SK-N-SH treated with all-trans-retinoic acid at 6 μM for 48 hours (cell line): ENCODE results near the gene TXLNA.

Source experiments
- ATAC-seq: fragments of 200-7000 bp; cut with Tn5 transposase; 3 replicates; pipeline ENCODE4 v1.9.1; 2020; ENCODE audit warnings: mild to moderate bottlenecking, moderate library complexity
- ARNTL ChIP-seq: fragments of 450-650 bp; formaldehyde crosslinking; IDR thresholded peaks from 2 replicates; pipeline ENCODE4 v1.5.0; 2020; ENCODE audit warnings: low read depth, mild to moderate bottlenecking, moderate library complexity, borderline replicate concordance
- BACH2 ChIP-seq: fragments of 250-450 bp; sonication (Bioruptor Pico); IDR thresholded peaks from 2 replicates; pipeline ENCODE4 v1.9.0; 2021; ENCODE audit warnings: mild to moderate bottlenecking, borderline replicate concordance
- CSDC2 ChIP-seq: fragments of 250-450 bp; sonication (Bioruptor Pico); IDR thresholded peaks from 2 replicates; pipeline ENCODE4 v1.5.0; 2020; ENCODE audit warnings: mild to moderate bottlenecking, moderate library complexity
- ESRRG ChIP-seq: fragments of 250-450 bp; sonication (Bioruptor Pico); IDR thresholded peaks from 2 replicates; pipeline ENCODE4 v1.6.1; 2021; ENCODE audit warnings: mild to moderate bottlenecking
- GLIS3 ChIP-seq: fragments of 250-450 bp; sonication (Bioruptor Pico); IDR thresholded peaks from 2 replicates; pipeline ENCODE4 v1.5.0; 2020; ENCODE audit warnings: mild to moderate bottlenecking, moderate library complexity
- OSR1 ChIP-seq: fragments of 250-450 bp; sonication (Bioruptor Pico); IDR thresholded peaks from 2 replicates; pipeline ENCODE4 v1.8.0; 2022; ENCODE audit warnings: moderate library complexity, mild to moderate bottlenecking, inconsistent platforms
- PPARA ChIP-seq: fragments of 250-450 bp; sonication (Bioruptor Pico); IDR thresholded peaks from 2 replicates; pipeline ENCODE4 v1.5.0; 2020; ENCODE audit warnings: mild to moderate bottlenecking, borderline replicate concordance
- RARB ChIP-seq: fragments of 250-450 bp; sonication (Bioruptor Pico); IDR thresholded peaks from 2 replicates; pipeline ENCODE4 v1.8.0; 2021; ENCODE audit warnings: mild to moderate bottlenecking, moderate library complexity
- SNAI2 ChIP-seq: fragments of 250-450 bp; sonication (Bioruptor Pico); IDR thresholded peaks from 2 replicates; pipeline ENCODE4 v1.5.0; 2020; ENCODE audit warnings: mild to moderate bottlenecking, moderate library complexity
- TCF4 ChIP-seq: fragments of 250-450 bp; sonication (Bioruptor Pico); IDR thresholded peaks from 2 replicates; pipeline ENCODE4 v1.8.0; 2021; ENCODE audit warnings: mild to moderate bottlenecking, moderate library complexity, borderline replicate concordance
- TOX ChIP-seq: fragments of 250-450 bp; sonication (Bioruptor Pico); IDR thresholded peaks from 2 replicates; pipeline ENCODE4 v1.8.0; 2021; ENCODE audit warnings: mild to moderate bottlenecking, moderate library complexity, borderline replicate concordance
- ZC3H10 ChIP-seq: fragments of 250-450 bp; sonication (Bioruptor Pico); IDR thresholded peaks from 2 replicates; pipeline ENCODE4 v1.5.1; 2021; ENCODE audit warnings: mild to moderate bottlenecking, moderate library complexity
- ZFP3 ChIP-seq: fragments of 250-450 bp; sonication (Bioruptor Pico); IDR thresholded peaks from 2 replicates; pipeline ENCODE4 v1.5.0; 2020; ENCODE audit warnings: mild to moderate bottlenecking, moderate library complexity
- ZFP30 ChIP-seq: fragments of 450-650 bp; formaldehyde crosslinking; IDR thresholded peaks from 2 replicates; pipeline ENCODE4 v1.5.0; 2022; ENCODE audit warnings: mild to moderate bottlenecking, moderate library complexity
- ZNF565 ChIP-seq: fragments of 450-650 bp; formaldehyde crosslinking; conservative IDR thresholded peaks from 2 replicates; pipeline ENCODE4 v1.5.0; 2020; ENCODE audit warnings: low read depth, mild to moderate bottlenecking, moderate library complexity
- ZNF70 ChIP-seq: fragments of 450-650 bp; formaldehyde crosslinking; IDR thresholded peaks from 2 replicates; pipeline ENCODE4 v1.5.0; 2020; ENCODE audit warnings: mild to moderate bottlenecking, moderate library complexity
- ZNF8 ChIP-seq: fragments of 450-650 bp; formaldehyde crosslinking; IDR thresholded peaks from 2 replicates; pipeline ENCODE4 v1.5.0; 2020; ENCODE audit warnings: mild to moderate bottlenecking, moderate library complexity
- TF ChIP-seq, protein P1 (sequence below): fragments of 250-450 bp; sonication (Bioruptor Pico); IDR thresholded peaks from 2 replicates; pipeline ENCODE4 v1.5.0; 2020; ENCODE audit warnings: mild to moderate bottlenecking, moderate library complexity
- TF ChIP-seq, protein P2 (sequence below): fragments of 250-450 bp; sonication (Bioruptor Pico); IDR thresholded peaks from 2 replicates; pipeline ENCODE4 v1.5.1; 2021; ENCODE audit warnings: mild to moderate bottlenecking, moderate library complexity
- TF ChIP-seq, protein P3 (sequence below): fragments of 250-450 bp; sonication (Bioruptor Pico); IDR thresholded peaks from 2 replicates; pipeline ENCODE4 v1.5.1; 2020; ENCODE audit warnings: low read depth, mild to moderate bottlenecking, moderate library complexity
- TF ChIP-seq, protein P4 (sequence below): fragments of 250-450 bp; sonication (Bioruptor Pico); IDR thresholded peaks from 2 replicates; pipeline ENCODE4 v1.8.0; 2020; ENCODE audit warnings: mild to moderate bottlenecking, moderate library complexity, borderline replicate concordance

The TXLNA gene

DNA sequence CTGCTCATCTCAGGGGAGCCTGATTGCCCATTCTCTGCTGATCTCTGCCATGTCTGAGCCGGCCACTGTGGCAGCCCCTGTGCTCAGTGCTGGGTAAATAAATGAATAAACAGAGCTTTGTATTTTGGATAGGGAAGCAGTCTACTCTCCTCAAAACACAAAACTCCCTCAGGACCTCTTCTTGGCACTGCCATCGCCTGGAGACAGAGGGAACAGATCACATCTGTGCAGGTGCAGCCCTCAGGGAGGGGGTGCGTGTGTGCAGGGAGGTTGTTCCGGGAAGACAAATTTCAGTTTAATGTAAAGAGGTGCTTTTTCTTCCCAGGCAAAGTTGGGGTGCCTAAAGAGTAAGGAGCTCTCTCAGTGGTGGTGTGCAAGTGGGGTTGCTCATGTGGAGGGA lies 59.9 kb downstream of the TXLNA start:
- ATAC-seq = no peak

DNA sequence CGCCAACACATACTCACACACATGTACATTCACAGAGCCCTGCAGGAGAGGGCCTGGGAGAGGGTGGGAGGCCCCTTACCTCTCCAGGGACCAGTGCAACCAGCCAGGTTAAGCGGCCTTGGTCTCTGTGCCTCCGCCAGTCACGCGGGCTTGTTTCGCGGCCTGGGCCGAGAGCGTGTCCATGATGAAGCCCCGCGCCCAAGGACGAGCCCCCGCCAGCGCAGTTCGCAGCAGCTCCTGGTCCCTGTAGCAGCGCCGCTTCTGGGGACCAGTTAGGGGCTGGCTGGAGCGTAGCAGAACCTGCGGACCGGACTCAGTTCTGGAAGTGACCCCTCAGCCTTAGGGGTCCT lies 60.3 kb downstream of the TXLNA start:
- TF ChIP-seq ZNF70 (CRISPR knock-in tag) (no peak), CSDC2 (no peak), BACH2 (CRISPR knock-in tag) (no peak), ZNF565 (no peak), OSR1 (CRISPR knock-in tag) (no peak), ZFP3 (no peak), RARB (CRISPR knock-in tag) (no peak), PPARA (CRISPR knock-in tag) (no peak), SNAI2 (CRISPR knock-in tag) (no peak), GLIS3 (no peak)
- TF ChIP-seq, protein P1, sequence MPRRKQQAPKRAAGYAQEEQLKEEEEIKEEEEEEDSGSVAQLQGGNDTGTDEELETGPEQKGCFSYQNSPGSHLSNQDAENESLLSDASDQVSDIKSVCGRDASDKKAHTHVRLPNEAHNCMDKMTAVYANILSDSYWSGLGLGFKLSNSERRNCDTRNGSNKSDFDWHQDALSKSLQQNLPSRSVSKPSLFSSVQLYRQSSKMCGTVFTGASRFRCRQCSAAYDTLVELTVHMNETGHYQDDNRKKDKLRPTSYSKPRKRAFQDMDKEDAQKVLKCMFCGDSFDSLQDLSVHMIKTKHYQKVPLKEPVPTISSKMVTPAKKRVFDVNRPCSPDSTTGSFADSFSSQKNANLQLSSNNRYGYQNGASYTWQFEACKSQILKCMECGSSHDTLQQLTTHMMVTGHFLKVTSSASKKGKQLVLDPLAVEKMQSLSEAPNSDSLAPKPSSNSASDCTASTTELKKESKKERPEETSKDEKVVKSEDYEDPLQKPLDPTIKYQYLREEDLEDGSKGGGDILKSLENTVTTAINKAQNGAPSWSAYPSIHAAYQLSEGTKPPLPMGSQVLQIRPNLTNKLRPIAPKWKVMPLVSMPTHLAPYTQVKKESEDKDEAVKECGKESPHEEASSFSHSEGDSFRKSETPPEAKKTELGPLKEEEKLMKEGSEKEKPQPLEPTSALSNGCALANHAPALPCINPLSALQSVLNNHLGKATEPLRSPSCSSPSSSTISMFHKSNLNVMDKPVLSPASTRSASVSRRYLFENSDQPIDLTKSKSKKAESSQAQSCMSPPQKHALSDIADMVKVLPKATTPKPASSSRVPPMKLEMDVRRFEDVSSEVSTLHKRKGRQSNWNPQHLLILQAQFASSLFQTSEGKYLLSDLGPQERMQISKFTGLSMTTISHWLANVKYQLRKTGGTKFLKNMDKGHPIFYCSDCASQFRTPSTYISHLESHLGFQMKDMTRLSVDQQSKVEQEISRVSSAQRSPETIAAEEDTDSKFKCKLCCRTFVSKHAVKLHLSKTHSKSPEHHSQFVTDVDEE (CRISPR knock-in tag) = no peak
- TF ChIP-seq, protein P2, sequence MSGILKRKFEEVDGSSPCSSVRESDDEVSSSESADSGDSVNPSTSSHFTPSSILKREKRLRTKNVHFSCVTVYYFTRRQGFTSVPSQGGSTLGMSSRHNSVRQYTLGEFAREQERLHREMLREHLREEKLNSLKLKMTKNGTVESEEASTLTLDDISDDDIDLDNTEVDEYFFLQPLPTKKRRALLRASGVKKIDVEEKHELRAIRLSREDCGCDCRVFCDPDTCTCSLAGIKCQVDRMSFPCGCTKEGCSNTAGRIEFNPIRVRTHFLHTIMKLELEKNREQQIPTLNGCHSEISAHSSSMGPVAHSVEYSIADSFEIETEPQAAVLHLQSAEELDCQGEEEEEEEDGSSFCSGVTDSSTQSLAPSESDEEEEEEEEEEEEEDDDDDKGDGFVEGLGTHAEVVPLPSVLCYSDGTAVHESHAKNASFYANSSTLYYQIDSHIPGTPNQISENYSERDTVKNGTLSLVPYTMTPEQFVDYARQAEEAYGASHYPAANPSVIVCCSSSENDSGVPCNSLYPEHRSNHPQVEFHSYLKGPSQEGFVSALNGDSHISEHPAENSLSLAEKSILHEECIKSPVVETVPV (CRISPR knock-in tag) = no peak
- TF ChIP-seq, protein P3, sequence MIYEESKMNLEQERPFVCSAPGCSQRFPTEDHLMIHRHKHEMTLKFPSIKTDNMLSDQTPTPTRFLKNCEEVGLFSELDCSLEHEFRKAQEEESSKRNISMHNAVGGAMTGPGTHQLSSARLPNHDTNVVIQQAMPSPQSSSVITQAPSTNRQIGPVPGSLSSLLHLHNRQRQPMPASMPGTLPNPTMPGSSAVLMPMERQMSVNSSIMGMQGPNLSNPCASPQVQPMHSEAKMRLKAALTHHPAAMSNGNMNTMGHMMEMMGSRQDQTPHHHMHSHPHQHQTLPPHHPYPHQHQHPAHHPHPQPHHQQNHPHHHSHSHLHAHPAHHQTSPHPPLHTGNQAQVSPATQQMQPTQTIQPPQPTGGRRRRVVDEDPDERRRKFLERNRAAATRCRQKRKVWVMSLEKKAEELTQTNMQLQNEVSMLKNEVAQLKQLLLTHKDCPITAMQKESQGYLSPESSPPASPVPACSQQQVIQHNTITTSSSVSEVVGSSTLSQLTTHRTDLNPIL (CRISPR knock-in tag) = no peak
- no peak for ATAC-seq

More for the DNA sequence above, 59.9 kb downstream of the TXLNA start:
- TF ChIP-seq ESRRG (CRISPR knock-in tag) (no peak), PPARA (CRISPR knock-in tag) (no peak), GLIS3 (no peak), ARNTL (CRISPR knock-in tag) (no peak), ZFP30 (CRISPR knock-in tag) (no peak), ZNF70 (CRISPR knock-in tag) (no peak), BACH2 (CRISPR knock-in tag) (no peak), TCF4 (no peak), ZNF8 (CRISPR knock-in tag) (no peak), TOX (CRISPR knock-in tag) (no peak)
- TF ChIP-seq, protein P4, sequence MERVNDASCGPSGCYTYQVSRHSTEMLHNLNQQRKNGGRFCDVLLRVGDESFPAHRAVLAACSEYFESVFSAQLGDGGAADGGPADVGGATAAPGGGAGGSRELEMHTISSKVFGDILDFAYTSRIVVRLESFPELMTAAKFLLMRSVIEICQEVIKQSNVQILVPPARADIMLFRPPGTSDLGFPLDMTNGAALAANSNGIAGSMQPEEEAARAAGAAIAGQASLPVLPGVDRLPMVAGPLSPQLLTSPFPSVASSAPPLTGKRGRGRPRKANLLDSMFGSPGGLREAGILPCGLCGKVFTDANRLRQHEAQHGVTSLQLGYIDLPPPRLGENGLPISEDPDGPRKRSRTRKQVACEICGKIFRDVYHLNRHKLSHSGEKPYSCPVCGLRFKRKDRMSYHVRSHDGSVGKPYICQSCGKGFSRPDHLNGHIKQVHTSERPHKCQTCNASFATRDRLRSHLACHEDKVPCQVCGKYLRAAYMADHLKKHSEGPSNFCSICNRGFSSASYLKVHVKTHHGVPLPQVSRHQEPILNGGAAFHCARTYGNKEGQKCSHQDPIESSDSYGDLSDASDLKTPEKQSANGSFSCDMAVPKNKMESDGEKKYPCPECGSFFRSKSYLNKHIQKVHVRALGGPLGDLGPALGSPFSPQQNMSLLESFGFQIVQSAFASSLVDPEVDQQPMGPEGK (CRISPR knock-in tag) = no peak

DNA sequence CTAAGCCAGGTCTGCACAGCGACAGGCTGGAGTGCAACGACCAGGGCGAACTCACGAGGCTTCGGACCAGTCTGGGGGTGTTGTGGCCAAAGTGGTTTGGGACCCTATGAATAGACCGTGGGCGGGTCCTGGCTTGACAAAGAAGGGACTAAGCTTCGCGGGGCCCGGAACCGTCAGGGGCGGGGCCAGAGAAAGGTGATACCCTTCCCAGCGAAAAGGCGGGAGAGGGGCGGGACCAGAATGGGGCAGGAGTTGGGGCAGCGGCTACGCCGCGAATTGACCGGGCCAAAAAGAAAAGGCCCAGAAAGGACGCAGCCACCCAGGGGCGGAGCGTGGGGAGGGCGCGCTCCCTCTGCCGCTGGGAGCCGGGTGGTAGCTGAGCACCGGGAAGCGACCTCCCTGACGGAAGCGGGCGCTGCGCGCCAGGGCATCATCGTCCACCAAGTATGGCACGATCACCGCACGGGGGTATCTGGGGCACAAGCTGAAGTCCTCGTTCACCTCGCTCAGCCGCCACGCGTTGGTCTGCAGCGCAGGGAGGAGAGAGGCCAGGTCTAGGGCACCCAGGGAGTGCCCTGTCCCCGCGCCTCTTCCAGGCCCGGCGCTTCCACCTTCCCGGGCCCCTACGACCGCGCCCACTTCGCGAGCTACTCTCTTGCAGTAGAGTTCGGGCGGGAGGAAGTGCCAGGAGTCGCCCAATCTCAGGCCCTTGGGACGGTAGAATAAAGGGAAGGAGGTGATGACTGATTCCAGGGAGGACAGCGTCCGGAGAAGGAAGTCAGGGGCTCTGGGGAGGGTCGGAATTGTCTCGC lies 60.9 kb downstream of the TXLNA start:
- peak; percentile 80 for ATAC-seq
- TF ChIP-seq, protein P3 (CRISPR knock-in tag) = no peak
- TF ChIP-seq, protein P2 (CRISPR knock-in tag) = no peak
- no peak for TF ChIP-seq ZNF8 (CRISPR knock-in tag)
- TF ChIP-seq, protein P4 (CRISPR knock-in tag) = no peak
- TF ChIP-seq ARNTL (CRISPR knock-in tag) = no peak
- no peak for TF ChIP-seq ZC3H10
- no peak for TF ChIP-seq TOX (CRISPR knock-in tag)
- TF ChIP-seq ESRRG (CRISPR knock-in tag) = no peak
- TF ChIP-seq, protein P1 (CRISPR knock-in tag) = no peak
- no peak for TF ChIP-seq ZFP3
- no peak for TF ChIP-seq PPARA (CRISPR knock-in tag)
- TF ChIP-seq RARB (CRISPR knock-in tag) = no peak
